OCI-LY3 (cell line): ENCODE results near the gene SLC6A6.

Source experiments
- CTCF ChIP-seq: fragments of 200-600, 300-600 bp; sonication (generic); IDR thresholded peaks from 2 replicates; pipeline ENCODE4 v1.5.1; 2014; ENCODE audit warnings: antibody characterized with exemption, low read length, low read depth
- EZH2phosphoT487 ChIP-seq: fragments of 200-600 bp; shearing (Covaris generic); IDR thresholded peaks from 2 replicates; pipeline ENCODE4 v1.6.1; 2018; ENCODE audit warnings: antibody characterized with exemption, mixed run types, low read depth

DNA sequence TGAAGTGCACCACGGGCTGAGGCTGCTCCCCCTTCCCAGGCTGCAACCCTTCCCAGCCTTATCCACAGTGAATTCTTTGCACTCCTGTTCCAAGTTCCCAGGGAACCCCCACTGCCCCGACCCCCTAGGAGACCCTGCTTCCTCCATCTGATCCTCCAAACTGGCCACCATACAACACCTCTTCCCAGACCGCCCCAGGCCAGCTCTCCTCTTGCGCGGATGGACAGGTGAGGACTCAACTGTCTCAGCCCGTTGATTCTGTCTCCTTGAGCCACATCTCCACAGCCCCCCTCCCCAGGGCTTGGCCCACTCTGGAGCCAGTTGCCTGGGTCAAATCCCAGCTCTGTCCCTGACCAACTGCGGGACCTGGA is 116.0 kb downstream of the SLC6A6 start:
- TF ChIP-seq EZH2phosphoT487 (no peak), CTCF (no peak)
